ENCODE results near the gene ST6GALNAC2.

Gene ST6GALNAC2

GRCh38 chr17:76550712-76551615 lies 34.7 kb downstream of the ST6GALNAC2 start:
- no peak for DNase-seq

- no peak for DNase-seq
Measured at GRCh38 chr17:76549539-76549938, 36.1 kb downstream of the ST6GALNAC2 start.

- no peak for DNase-seq
Measured at GRCh38 chr17:76549215-76549518, 36.5 kb downstream of the ST6GALNAC2 start.

GRCh38 chr17:76548378-76549214 lies 37.1 kb downstream of the ST6GALNAC2 start:
- no peak for DNase-seq

- no peak for DNase-seq
Measured at GRCh38 chr17:76547642-76548202, 37.9 kb downstream of the ST6GALNAC2 start.

- DNase-seq: no peak
Measured at GRCh38 chr17:76547183-76547641, 38.4 kb downstream of the ST6GALNAC2 start.

- DNase-seq: no peak
Measured at GRCh38 chr17:76546556-76547182, 39.0 kb downstream of the ST6GALNAC2 start.

GRCh38 chr17:76545918-76546555 lies 39.6 kb downstream of the ST6GALNAC2 start:
- no peak for DNase-seq

GRCh38 chr17:76544546-76545365 lies 40.9 kb downstream of the ST6GALNAC2 start:
- no peak for DNase-seq

GRCh38 chr17:76543826-76544545 lies 41.7 kb downstream of the ST6GALNAC2 start:
- no peak for DNase-seq

- DNase-seq: no peak
Measured at GRCh38 chr17:76543482-76543825, 42.2 kb downstream of the ST6GALNAC2 start.

- DNase-seq: no peak
Measured at GRCh38 chr17:76542984-76543383, 42.7 kb downstream of the ST6GALNAC2 start.

- DNase-seq: no peak
Measured at GRCh38 chr17:76542566-76542971, 43.1 kb downstream of the ST6GALNAC2 start.

- DNase-seq: no peak
Measured at GRCh38 chr17:76541739-76542454, 43.8 kb downstream of the ST6GALNAC2 start.

GRCh38 chr17:76540381-76541300 lies 45.0 kb downstream of the ST6GALNAC2 start:
- no peak for DNase-seq

- DNase-seq: no peak
Measured at GRCh38 chr17:76539631-76540271, 45.9 kb downstream of the ST6GALNAC2 start, which contains the start of gene PRCD. TSS of gene PRCD (plus strand) at chr17:76540044. CDS start at chr17:76540142, 98 bp downstream.

- no peak for DNase-seq
Measured at GRCh38 chr17:76538941-76539570, 46.6 kb downstream of the ST6GALNAC2 start.

Measured in stimulated activated CD4-positive, alpha-beta T cell treated with anti-CD3 and anti-CD28 coated beads, Interleukin-12 subunit alpha, Interleukin-12 subunit beta, amount 100 ng/mL, for 4 hours (primary cell).